Uterus (tissue), 2 donors: Measurements from ENCODE around the gene CACNA1D.

Experiments
- POLR2A ChIP-seq, 2 donors: fragments of 450-650 bp; IDR thresholded peaks; one replicate each; pipeline ENCODE4 v1.6.1; 2016; ENCODE audit warnings: antibody characterized with exemption in 2 of 2, mild to moderate bottlenecking in 1 of 2, moderate library complexity in 1 of 2
- TF ChIP-seq, protein P1 (sequence below), 4 experiments: fragments of 200-600 bp in 2 of 4; fragments of 450-650 bp in 2 of 4; sonication (generic) in 2 of 4; IDR thresholded peaks; one replicate each; pipeline ENCODE4 v1.5.1; 2016 to 2019; ENCODE audit warnings: antibody characterized with exemption in 4 of 4, mild to moderate bottlenecking in 2 of 4, moderate library complexity in 1 of 4

- TF ChIP-seq, protein P1, sequence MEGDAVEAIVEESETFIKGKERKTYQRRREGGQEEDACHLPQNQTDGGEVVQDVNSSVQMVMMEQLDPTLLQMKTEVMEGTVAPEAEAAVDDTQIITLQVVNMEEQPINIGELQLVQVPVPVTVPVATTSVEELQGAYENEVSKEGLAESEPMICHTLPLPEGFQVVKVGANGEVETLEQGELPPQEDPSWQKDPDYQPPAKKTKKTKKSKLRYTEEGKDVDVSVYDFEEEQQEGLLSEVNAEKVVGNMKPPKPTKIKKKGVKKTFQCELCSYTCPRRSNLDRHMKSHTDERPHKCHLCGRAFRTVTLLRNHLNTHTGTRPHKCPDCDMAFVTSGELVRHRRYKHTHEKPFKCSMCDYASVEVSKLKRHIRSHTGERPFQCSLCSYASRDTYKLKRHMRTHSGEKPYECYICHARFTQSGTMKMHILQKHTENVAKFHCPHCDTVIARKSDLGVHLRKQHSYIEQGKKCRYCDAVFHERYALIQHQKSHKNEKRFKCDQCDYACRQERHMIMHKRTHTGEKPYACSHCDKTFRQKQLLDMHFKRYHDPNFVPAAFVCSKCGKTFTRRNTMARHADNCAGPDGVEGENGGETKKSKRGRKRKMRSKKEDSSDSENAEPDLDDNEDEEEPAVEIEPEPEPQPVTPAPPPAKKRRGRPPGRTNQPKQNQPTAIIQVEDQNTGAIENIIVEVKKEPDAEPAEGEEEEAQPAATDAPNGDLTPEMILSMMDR (IDR thresholded peaks at IDR 0.05) = no peak
- no peak for TF ChIP-seq POLR2A (IDR thresholded peaks at IDR 0.05)
Observed at GRCh38 chr3:53780806-53781205, 286.4 kb downstream of the CACNA1D start.
